Coronary artery (tissue), 2 donors: ENCODE data around the gene VEGFB.

ENCODE experiments used
- DNase-seq: peaks from one replicate; pipeline ENCODE4 v3.0.0-alpha.2; 2017; ENCODE audit warnings: low spot score
- H3K27ac ChIP-seq, 2 donors: fragments of 200-600 bp; sonication (generic); one replicate each; pipeline ENCODE4 v1.5.1; 2016 to 2019
- H3K4me3 ChIP-seq: fragments of 200-600 bp; sonication (generic); 2 replicates; pipeline ENCODE4 v1.5.1; 2016; ENCODE audit warnings: mild to moderate bottlenecking, moderate library complexity
- CTCF ChIP-seq: fragments of 200-600 bp; sonication (generic); IDR thresholded peaks from one replicate; pipeline ENCODE4 v1.5.1; 2019; ENCODE audit warnings: antibody characterized with exemption

VEGFB gene

GRCh38 chr11:64268025-64268892, 33.9 kb downstream of the VEGFB start:
- peak overlapping the region; percentile 85 to 95 for H3K27ac ChIP-seq
- no peak for DNase-seq
- H3K4me3 ChIP-seq = peak overlapping the region; percentile 85
- TF ChIP-seq CTCF = no peak

DNA sequence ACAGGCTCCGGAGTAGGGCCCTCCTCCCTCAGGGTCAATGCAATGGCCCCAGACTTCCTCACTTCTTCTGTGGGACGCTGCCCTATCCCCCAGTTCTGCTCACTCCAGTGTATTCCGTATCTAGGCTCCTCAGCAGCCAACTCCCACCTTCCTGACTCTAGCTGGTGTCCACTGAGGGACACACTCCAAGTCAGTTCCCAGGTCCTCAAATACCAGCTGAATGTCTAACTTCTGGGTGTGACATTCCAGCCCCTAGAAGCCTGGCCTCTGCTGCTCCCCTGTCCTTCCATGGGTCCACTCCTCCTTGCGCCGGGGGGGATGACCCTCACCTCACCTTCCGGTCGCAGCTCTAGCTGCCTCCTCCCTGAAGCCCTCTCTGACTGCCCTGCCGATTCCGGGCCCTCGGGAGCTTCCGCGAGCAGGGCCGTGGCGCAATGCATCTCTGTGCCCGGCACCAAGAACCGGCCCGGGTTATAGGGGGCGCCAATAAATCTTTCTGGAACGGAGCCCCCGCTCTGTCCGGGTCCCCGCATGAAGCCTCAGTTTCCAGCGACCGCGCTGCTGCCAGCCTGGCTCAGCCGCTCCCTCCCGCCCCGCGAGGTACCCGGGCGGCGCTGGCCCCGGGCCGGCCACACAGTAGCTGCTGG, 34.6 kb downstream of the VEGFB start:
- no peak for TF ChIP-seq CTCF

DNA sequence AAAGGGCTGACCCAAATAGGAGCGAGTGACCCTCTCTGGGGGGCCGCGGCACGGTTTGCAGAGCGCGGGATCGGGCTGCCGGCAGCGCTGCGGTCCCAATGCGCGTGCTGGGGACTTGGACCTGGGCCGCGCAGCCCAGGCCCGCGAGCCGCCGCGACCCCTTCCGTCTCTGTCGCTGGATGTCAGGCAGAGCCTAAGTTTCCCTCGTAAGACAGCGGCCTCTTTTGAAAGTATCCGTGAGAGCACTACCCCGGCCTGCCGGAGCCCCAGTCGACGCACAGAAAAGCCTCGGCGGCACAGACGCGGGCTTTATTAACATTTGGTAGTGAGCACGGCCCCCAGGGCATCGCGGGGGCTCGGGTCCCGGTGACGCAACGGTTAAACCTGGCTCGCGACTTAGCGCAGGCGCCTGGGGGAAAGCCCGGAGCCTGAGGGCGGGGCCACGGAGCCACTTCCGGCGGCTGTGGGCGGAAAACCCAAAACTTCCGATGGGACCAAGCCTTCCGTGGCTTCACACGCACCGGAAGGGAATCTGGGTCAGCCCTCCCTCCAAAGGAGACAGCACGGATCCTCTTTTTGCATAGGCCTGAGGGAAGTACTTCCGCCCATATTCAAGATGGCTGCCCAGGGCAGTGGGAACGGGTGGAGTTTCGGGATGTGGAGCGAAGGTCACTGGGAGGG, 35.3 kb downstream of the VEGFB start:
- Histone ChIP-seq H3K4me3 (peak overlapping the region; percentile 85), H3K27ac (peak overlapping the region; percentile 85 to 98)
- no peak for TF ChIP-seq CTCF
- DNase-seq = peak; percentile 99

More for the DNA sequence above, 34.6 kb downstream of the VEGFB start:
- peak; percentile 89 for DNase-seq
- Histone ChIP-seq H3K27ac (peak overlapping the region; percentile 85 to 95), H3K4me3 (peak overlapping the region; percentile 85)

DNA sequence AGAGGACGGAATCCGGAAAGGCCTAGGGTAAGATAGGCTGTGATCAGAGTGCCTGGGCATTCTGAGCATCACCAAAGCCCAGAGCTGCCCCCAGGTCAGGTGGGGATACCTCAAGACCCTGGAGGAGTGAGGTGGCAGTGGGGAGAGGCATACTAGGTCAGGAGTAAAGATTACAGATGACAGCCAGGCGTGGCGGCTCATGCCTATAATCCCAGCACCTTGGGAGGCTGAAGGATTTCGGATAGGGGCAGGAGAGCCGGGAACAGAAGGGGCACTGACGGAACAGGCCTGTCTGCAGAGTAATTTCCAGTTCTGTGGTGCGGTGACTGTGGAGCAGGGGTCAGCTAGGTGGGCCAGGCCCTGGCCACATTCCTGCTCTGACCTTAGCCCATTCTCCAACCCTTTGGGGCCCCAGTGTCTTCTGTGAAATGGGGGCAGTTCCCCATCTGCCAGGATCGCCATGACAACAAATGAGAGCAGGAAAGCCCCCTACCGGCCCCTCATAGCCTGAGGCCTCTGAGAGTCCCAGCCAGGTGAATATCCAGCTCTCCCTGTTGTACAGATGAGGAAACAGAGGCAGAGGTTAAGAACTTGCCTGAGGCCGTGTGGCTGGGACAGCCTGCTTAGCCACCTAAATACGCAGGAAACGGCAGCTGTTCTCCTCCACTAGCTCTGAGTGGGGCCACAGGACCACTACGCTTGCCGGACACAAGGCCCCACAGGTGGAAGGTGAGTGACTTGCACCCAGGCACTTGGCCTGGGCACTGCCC, 40.8 kb downstream of the VEGFB start:
- Histone ChIP-seq H3K4me3 (no peak overlapping the region), H3K27ac (no peak overlapping the region)
- no peak for TF ChIP-seq CTCF
- DNase-seq = no peak

DNA sequence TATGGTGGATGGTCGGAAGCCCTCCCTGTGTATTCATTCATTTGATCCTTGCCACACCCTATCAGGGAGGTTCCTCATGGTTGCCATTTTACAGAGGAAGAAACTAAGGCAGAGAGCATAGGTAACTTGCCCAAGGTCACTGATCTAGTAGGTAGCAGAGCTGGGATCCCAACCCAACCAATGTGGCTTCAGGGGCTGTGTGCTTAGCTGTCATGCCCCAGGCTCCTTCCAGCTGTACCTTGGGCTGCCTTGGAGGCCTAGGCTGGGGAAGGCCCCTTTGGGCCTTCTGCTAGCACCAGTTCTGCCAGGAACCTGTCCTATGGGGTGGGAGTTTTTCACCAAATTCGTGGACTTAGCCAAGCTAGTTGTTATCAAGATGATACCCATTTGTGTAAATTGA, 41.5 kb downstream of the VEGFB start:
- DNase-seq = no peak
- H3K27ac ChIP-seq = no peak overlapping the region
- H3K4me3 ChIP-seq = no peak overlapping the region
- TF ChIP-seq CTCF = no peak

DNA sequence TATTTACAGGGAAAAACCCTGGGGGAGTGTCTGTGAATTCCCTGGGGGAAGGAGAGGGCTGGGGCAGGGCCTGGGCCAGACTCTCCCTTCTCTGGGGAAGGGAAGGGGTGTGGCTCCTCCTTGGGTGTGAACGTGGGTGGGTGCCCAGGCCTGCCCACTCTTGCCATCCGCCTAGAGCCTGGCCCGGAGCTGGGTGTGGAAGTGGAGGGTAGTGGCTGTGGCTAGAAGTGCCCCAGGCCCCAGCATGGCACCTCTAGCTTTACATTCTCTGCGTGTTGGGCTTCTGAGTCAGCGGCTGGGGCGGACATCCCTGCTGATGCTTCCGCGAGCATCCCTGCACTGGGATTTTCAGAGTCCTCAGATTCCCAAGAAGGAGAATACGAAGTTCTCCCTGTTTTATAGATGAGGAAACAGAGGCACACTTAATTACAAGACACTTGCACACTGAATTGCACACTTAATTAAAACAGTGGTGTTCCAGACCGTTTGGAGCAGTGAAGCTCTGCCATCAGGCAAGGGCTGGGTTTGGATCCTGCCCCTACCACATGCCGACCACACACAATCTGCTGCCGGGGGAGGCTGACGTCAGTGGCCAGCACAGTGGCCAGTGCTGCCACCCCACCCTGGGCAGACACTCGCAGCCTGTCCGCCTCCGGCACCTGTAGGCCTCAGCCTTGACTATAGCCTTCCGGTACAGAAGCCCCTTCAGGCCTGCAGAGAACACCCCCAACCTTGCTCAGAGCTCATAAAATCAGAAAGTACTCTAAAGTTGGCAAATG, 42.5 kb downstream of the VEGFB start:
- no peak overlapping the region for H3K27ac ChIP-seq
- no peak for TF ChIP-seq CTCF
- H3K4me3 ChIP-seq = no peak overlapping the region
- no peak for DNase-seq
